Activated B cell treated with CpG ODN at 0.5 μM for 24 hours (primary cell): ENCODE results near the gene ARSB. TPM values are rescaled to one million over a fixed set of nuclear protein-coding genes. Genes with fewer than 3 reads are reported as not detected.

Experiments
- ATAC-seq: fragments of 200-7000 bp; cut with Tn5 transposase; one replicate; pipeline ENCODE4 v1.10.0; 2021; ENCODE audit warnings: low read depth, mild to moderate bottlenecking, moderate library complexity
- CTCF ChIA-PET: fragments of 350-600 bp; sonication (Branson Sonifier 250); formaldehyde crosslinking; loops from one replicate; lab custom pipeline; 2021; ENCODE audit warnings: antibody characterized with exemption; lab: Charles Lee
- POLR2A ChIA-PET: fragments of 350-600 bp; sonication (Branson Sonifier 250); formaldehyde crosslinking; loops from one replicate; lab custom pipeline; 2021; ENCODE audit warnings: antibody characterized with exemption; lab: Charles Lee
- DNase-seq: peaks from one replicate; pipeline ENCODE4 v3.0.0; 2022
- H3K27ac Mint-ChIP-seq: one replicate; pipeline ENCODE4 v1.8.0; 2020; ENCODE audit warnings: mixed read lengths
- H3K27me3 Mint-ChIP-seq: one replicate; pipeline ENCODE4 v1.8.0; 2021; ENCODE audit warnings: mixed read lengths
- H3K36me3 Mint-ChIP-seq: one replicate; pipeline ENCODE4 v1.8.0; 2021; ENCODE audit warnings: low read depth, mixed read lengths
- H3K4me1 Mint-ChIP-seq: one replicate; pipeline ENCODE4 v1.8.0; 2021; ENCODE audit warnings: mixed read lengths
- H3K4me3 Mint-ChIP-seq: one replicate; pipeline ENCODE4 v1.8.0; 2020; ENCODE audit warnings: mild to moderate bottlenecking, mixed read lengths
- H3K9me3 Mint-ChIP-seq: one replicate; pipeline ENCODE4 v1.8.0; 2020; ENCODE audit warnings: mixed read lengths
- intact Hi-C: fragments of 100-400 bp; cut with micrococcal nuclease; formaldehyde crosslinking; loops from one replicate; pipeline ENCODE4 v1.15.1; 2024
- total RNA-seq: library from RNA; stranded (reverse); gene quantifications from 2 replicates; pipeline ENCODE4 v1.2.3, GENCODE V29; 2022
- TF ChIP-seq, protein P1 (sequence below): fragments of 200-600 bp; IDR thresholded peaks from one replicate; pipeline ENCODE4 v1.8.0; 2022; ENCODE audit warnings: antibody characterized with exemption, mild to moderate bottlenecking

The ARSB gene
- total RNA-seq, 1 donor from 2014 or later = 15.6 TPM

DNA sequence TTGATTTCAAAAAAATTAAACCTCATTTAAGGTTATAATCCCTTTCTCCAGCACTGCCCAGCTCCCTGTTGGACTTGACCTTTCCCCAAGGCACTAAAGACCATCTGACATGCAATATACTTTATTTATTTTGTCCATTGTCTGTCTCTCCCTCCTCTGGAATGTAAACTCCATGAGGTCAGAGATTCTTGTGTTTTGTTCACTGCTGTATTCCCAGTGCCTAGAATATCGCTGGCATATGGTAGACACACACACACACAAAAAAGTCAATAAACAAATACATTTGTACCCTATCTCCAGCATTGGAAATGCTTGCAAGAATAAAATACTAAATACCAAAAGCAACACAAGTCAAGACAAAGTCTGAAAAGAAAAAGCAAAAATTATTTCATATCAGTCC, 17.3 kb upstream of the ARSB start:
- peaks cover 17% of the 10 kb centered on the region for H3K27me3 Mint-ChIP-seq
- no peak for ATAC-seq
- CTCF ChIA-PET = no interaction called here

GRCh38 chr5:79001471-79001870, 16.4 kb upstream of the ARSB start:
- POLR2A ChIA-PET = no interaction called here
- intact Hi-C loops = no loop called here
- ATAC-seq = no peak
- Mint-ChIP-seq H3K9me3 (no peaks in the 10 kb centered on the region), H3K27ac (no peak overlapping the region), H3K36me3 (no peaks in the 10 kb centered on the region), H3K4me1 (no peaks in the 10 kb centered on the region), H3K27me3 (peaks cover 17% of the 10 kb centered on the region), H3K4me3 (no peak overlapping the region)
- CTCF ChIA-PET = no interaction called here
- no peak for DNase-seq
- TF ChIP-seq, protein P1, sequence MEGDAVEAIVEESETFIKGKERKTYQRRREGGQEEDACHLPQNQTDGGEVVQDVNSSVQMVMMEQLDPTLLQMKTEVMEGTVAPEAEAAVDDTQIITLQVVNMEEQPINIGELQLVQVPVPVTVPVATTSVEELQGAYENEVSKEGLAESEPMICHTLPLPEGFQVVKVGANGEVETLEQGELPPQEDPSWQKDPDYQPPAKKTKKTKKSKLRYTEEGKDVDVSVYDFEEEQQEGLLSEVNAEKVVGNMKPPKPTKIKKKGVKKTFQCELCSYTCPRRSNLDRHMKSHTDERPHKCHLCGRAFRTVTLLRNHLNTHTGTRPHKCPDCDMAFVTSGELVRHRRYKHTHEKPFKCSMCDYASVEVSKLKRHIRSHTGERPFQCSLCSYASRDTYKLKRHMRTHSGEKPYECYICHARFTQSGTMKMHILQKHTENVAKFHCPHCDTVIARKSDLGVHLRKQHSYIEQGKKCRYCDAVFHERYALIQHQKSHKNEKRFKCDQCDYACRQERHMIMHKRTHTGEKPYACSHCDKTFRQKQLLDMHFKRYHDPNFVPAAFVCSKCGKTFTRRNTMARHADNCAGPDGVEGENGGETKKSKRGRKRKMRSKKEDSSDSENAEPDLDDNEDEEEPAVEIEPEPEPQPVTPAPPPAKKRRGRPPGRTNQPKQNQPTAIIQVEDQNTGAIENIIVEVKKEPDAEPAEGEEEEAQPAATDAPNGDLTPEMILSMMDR = no peak

More for the DNA sequence above, 17.3 kb upstream of the ARSB start:
- H3K4me1 Mint-ChIP-seq = no peaks in the 10 kb centered on the region
- intact Hi-C loops = no loop called here
- no peak overlapping the region for H3K27ac Mint-ChIP-seq
- no peak for DNase-seq
- TF ChIP-seq, protein P1 = no peak
- no peaks in the 10 kb centered on the region for H3K9me3 Mint-ChIP-seq
- H3K4me3 Mint-ChIP-seq = no peak overlapping the region
- no peaks in the 10 kb centered on the region for H3K36me3 Mint-ChIP-seq
- POLR2A ChIA-PET = no interaction called here

GRCh38 chr5:78997090-78997489, 12.0 kb upstream of the ARSB start:
- TF ChIP-seq, protein P1 = no peak
- ATAC-seq = no peak
- Mint-ChIP-seq H3K4me3 (no peak overlapping the region), H3K36me3 (no peaks in the 10 kb centered on the region), H3K27ac (no peak overlapping the region), H3K9me3 (no peaks in the 10 kb centered on the region), H3K4me1 (no peaks in the 10 kb centered on the region), H3K27me3 (peaks cover 4% of the 10 kb centered on the region)
- POLR2A ChIA-PET = interaction anchor here (0.6 kb wide), 1 partner anchor 12 kb away, joined by 3 read pairs; the partner anchor contains the start of gene ARSB
- CTCF ChIA-PET = no interaction called here
- intact Hi-C loops = no loop called here
- DNase-seq = no peak

- POLR2A ChIA-PET = interaction anchor here (3.2 kb wide), 1 partner anchor 10 kb away, joined by 8 read pairs; the partner anchor contains the start of gene ARSB
- TF ChIP-seq, protein P1 = no peak
These were observed 10.5 kb upstream of the ARSB start for GRCh38 chr5:78995521-78996007.

DNA sequence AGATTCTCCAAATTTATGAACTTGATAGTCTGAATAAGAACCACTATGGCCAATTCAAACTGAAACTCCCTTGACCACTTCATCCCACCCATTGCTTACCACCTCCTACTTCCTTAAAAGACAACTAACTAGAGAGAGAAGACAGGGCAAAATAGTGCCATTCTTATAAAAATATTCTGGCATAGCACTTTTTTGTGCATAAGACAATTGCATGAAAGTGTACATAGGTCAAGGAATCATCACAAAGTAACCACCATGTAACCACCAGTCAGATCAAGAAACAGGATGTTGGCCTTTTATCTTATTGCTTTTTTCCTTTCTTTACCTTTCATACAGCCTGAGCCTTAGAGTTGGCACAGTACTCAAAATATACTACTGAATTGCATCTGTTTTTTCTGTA, 8.1 kb upstream of the ARSB start:
- intact Hi-C loops = no loop called here
- H3K27ac Mint-ChIP-seq = no peak overlapping the region
- no peaks in the 10 kb centered on the region for H3K36me3 Mint-ChIP-seq
- DNase-seq = no peak
- H3K4me1 Mint-ChIP-seq = no peaks in the 10 kb centered on the region
- TF ChIP-seq, protein P1 = no peak
- no peak overlapping the region for H3K4me3 Mint-ChIP-seq
- H3K9me3 Mint-ChIP-seq = no peaks in the 10 kb centered on the region
- ATAC-seq = no peak
- H3K27me3 Mint-ChIP-seq = no peaks in the 10 kb centered on the region
- POLR2A ChIA-PET = interaction anchor here (3.2 kb wide), 1 partner anchor 8 kb away, joined by 8 read pairs; the partner anchor contains the start of gene ARSB
- CTCF ChIA-PET = no interaction called here

More at GRCh38 chr5:78995521-78996007, 10.5 kb upstream of the ARSB start:
- DNase-seq = no peak
- H3K27ac Mint-ChIP-seq = no peak overlapping the region
- H3K36me3 Mint-ChIP-seq = no peaks in the 10 kb centered on the region
- H3K4me3 Mint-ChIP-seq = no peak overlapping the region
- no peaks in the 10 kb centered on the region for H3K9me3 Mint-ChIP-seq
- ATAC-seq = no peak
- CTCF ChIA-PET = no interaction called here
- no peaks in the 10 kb centered on the region for H3K27me3 Mint-ChIP-seq
- H3K4me1 Mint-ChIP-seq = no peaks in the 10 kb centered on the region
- intact Hi-C loops = no loop called here
